Bronchial epithelial cell (primary cell): ENCODE measurements around the gene KLF9. TPM values are rescaled to one million over a fixed set of nuclear protein-coding genes. Genes with fewer than 3 reads are reported as not detected.

Experiments
- DNase-seq: peaks from one replicate; pipeline ENCODE4 v3.0.0-alpha.2; 2010; ENCODE audit warnings: low read depth
- FAIRE-seq: peaks from 2 replicates; lab custom pipeline; 2011; peaks lifted over from hg19 to GRCh38; lab: Jason Lieb, UNC
- H3K27me3 ChIP-seq: 2 replicates; pipeline ENCODE4 v1.5.1; 2011; ENCODE audit warnings: low read length; ENCODE audit not compliant: control insufficient read depth, insufficient read depth
- H3K36me3 ChIP-seq: 2 replicates; pipeline ENCODE4 v1.5.1; 2011; ENCODE audit warnings: low read length; ENCODE audit not compliant: control insufficient read depth, insufficient read depth
- H3K4me3 ChIP-seq: 2 replicates; pipeline ENCODE4 v1.5.1; 2011; ENCODE audit warnings: mild to moderate bottlenecking, low read depth, low read length, control low read depth
- total RNA-seq: library from RNA; depleted of rRNA; stranded (reverse); fragments of >200 nt; gene quantifications from 2 replicates; pipeline ENCODE4 v1.2.1, GENCODE V29; 2014
- TF ChIP-seq, protein P1 (sequence below): IDR thresholded peaks from 2 replicates; pipeline ENCODE4 v1.5.1; 2011; ENCODE audit warnings: mild to moderate bottlenecking, moderate library complexity, low read length, control low read depth, inconsistent platforms; ENCODE audit not compliant: insufficient read depth, severe bottlenecking

KLF9 gene
- total RNA-seq, 1 donor from 2014 or later = 41.9 TPM

- FAIRE-seq (peak; percentile 55), DNase-seq (no peak)
- H3K4me3 ChIP-seq = no peak overlapping the region
Measured at GRCh38 chr9:70382709-70383605, 31.5 kb downstream of the KLF9 start.

GRCh38 chr9:70382046-70382708, 32.3 kb downstream of the KLF9 start:
- Histone ChIP-seq H3K36me3 (peaks cover 5% of the 10 kb centered on the region), H3K27me3 (no peaks in the 10 kb centered on the region), H3K4me3 (no peak overlapping the region)
- TF ChIP-seq, protein P1, sequence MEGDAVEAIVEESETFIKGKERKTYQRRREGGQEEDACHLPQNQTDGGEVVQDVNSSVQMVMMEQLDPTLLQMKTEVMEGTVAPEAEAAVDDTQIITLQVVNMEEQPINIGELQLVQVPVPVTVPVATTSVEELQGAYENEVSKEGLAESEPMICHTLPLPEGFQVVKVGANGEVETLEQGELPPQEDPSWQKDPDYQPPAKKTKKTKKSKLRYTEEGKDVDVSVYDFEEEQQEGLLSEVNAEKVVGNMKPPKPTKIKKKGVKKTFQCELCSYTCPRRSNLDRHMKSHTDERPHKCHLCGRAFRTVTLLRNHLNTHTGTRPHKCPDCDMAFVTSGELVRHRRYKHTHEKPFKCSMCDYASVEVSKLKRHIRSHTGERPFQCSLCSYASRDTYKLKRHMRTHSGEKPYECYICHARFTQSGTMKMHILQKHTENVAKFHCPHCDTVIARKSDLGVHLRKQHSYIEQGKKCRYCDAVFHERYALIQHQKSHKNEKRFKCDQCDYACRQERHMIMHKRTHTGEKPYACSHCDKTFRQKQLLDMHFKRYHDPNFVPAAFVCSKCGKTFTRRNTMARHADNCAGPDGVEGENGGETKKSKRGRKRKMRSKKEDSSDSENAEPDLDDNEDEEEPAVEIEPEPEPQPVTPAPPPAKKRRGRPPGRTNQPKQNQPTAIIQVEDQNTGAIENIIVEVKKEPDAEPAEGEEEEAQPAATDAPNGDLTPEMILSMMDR = no peak
- no peak for DNase-seq
- no peak for FAIRE-seq

More at GRCh38 chr9:70382709-70383605, 31.5 kb downstream of the KLF9 start:
- Histone ChIP-seq H3K27me3 (no peaks in the 10 kb centered on the region), H3K36me3 (peaks cover 11% of the 10 kb centered on the region)
- TF ChIP-seq, protein P1 = no peak

DNA sequence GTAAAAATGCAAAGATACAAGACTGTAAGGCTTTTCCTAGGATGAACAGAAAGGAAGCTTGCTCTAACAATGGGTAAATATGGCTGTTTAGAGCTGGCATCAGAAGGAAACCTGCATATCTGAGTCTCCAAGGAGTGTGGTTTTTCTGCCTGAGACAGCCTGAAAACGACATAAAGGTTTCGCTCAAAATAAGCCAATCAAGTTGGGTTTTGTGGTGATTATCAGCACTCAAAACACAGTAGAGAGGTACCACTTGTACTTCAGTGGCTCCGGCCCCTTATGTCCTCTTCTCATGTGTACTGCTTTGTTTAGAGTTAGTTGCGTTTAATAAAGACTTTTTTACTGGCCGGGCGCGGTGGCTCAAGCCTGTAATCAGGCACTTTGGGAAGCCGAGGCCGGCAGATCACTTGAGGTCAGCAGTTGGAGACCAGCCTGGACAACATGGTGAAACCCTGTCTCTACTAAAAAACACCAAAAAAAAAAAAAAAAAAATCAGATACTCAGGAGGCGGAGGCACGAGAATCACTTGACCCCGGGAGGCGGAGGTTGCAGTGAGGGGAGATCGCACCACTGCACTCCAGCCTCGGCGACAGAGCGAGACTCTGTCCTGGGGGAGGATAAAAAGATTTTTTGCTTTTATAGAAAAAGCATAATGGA, 39.4 kb downstream of the KLF9 start:
- FAIRE-seq (no peak), DNase-seq (no peak)
- Histone ChIP-seq H3K27me3 (no peaks in the 10 kb centered on the region), H3K36me3 (no peaks in the 10 kb centered on the region), H3K4me3 (no peak overlapping the region)
- TF ChIP-seq, protein P1 = no peak

DNA sequence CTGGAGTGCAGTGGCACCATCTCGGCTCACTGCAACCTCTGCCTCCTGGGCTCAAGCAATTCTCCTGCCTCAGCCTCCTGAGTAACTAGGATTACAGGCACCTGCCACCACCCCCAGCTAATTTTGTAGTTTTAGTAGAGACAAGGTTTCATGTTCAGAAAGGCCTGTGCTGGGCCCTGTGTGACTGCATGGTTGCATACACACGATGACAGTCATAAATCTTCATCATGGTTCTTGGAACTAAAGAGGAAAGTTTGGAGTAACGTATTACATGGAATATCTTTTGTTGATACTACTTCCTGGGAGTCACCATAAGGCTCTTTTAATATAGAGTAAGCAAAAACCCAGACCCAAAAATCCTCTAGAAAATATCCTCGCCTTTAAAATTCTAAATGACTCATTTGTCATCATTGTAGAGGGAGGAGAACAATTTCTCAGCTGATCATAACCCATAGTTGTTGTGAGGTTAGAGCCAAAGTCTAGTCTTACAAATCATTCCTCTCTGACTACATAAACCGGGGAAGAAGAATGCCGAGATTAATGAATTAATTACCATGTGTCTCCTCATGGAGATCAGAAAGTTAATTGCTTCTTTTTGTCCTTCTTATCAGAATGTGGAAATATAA, 47.0 kb downstream of the KLF9 start:
- H3K36me3 ChIP-seq = no peaks in the 10 kb centered on the region
- DNase-seq = no peak
- no peaks in the 10 kb centered on the region for H3K27me3 ChIP-seq
- no peak overlapping the region for H3K4me3 ChIP-seq
- TF ChIP-seq, protein P1 = no peak
- no peak for FAIRE-seq

DNA sequence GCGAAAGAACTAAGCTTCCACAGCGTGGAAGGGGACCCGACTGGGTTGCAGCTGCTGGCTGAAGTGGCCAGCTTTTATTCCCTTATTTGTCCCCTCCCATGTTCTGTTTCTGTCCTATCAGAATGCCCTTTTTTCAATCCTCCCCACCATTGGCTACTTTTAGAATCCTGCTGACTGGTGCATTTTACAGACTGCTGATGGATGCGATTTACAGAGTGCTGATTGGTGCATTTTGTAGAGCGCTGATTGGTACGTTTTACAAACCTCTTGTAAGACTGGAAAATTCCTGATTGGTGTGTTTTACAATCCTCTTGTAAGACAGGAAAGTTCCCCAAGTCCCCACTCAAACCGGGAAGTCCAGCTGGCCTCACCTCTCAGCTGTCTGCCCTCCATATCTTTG, 50.7 kb downstream of the KLF9 start:
- Histone ChIP-seq H3K36me3 (no peaks in the 10 kb centered on the region), H3K4me3 (no peak overlapping the region), H3K27me3 (no peaks in the 10 kb centered on the region)
- DNase-seq = no peak
- TF ChIP-seq, protein P1 = no peak
- no peak for FAIRE-seq
